ENCODE results near the gene METTL2B.
"Not testable (repeated sequence)": the region's sequence is repeated elsewhere in the genome, so short reads cannot be mapped to it uniquely, and the experiment has no call there.

DNA sequence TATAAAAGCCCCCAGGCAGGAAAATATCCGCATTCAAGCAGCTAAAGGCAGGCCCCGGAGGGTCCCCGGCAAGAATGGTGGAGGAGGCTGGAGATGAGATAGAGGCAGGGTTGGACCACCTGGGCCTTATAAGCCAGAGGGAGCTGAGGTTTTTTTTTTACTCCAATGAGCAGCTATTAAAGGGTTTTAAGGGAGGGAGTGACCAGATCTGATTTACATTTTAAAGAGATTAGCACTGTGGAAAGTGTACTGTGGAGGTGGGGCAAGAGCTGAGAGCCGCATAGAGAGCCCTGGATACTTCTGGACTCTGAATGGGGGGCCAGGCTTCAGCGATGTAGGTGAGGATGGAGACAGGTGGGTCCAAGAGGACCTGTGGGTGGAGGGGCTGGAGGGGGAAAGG, 40.5 kb downstream of the METTL2B start:
- TF ChIP-seq EZH2 (IDR thresholded peaks at IDR 0.05; ENCODE audit: insufficient read depth, poor library complexity, severe bottlenecking); EZH2phosphoT487 (IDR thresholded peaks at IDR 0.05; ENCODE audit: insufficient read depth, low read depth): not testable (repeated sequence)
